HG02884 (cell line): Measurements from ENCODE around the gene CNBP.
"Not testable (repeated sequence)": the region's sequence is repeated elsewhere in the genome, so short reads cannot be mapped to it uniquely, and the experiment has no call there.

Source experiments
- ATAC-seq: cut with Tn5 transposase; IDR thresholded peaks from one replicate; pipeline ENCODE4 v1.9.1; 2021; ENCODE audit warnings: mild to moderate bottlenecking, moderate library complexity; ENCODE audit not compliant: unreplicated experiment

The CNBP gene

DNA sequence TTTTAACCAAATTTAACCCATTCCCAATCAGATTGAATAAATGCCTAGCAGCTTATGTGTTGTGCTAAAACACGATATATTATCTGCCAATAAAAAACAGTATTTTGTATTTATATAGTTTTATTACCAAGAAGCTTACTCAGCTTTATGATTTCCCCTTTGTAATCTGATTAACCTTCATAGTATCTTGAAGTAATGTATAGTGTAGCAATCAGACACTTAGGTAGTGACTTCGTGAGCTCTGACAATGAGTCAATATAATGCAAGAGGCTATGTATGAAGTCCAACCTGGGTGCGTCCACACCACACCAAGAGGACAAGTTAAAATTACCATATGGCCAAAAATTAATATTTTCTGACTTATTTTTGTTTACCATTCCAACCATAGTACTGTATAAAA, 2.1 kb upstream of the CNBP start:
- ATAC-seq = no peak

DNA sequence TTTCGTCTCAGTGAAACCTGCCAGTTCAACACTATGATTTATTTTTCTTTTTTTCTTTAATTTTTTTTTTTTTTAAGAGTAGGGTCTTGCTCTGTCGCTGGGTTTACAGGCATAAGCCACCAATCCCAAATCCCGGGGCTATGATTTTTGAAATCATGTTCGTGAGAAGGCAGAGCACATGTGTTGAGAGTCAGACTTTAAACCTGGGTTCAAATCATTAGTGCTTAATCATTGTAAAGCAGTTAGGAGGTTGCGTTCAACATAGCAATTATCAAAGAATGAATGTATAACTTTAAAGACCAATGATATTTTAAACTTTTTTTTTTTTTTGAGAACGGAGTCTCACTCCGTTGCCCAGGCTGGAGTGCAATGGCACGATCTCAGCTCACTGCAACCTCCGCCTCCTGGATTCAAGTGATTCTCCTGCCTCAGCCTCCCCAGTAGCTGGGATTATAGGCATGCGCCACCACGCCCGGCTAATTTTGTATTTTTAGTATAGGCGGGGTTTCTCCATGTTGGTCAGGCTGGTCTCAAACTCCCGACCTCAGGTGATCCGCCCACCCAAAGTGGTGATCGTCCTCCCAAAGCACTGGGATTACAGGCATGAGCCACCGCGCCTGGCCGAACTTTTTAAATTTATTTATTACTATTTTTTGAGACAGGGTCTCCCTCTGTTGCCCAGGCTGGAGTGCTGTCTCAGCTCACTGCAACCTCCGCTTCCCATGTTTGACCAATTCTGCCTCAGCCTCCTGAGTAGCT, 1.3 kb upstream of the CNBP start:
- ATAC-seq = not testable (repeated sequence)

DNA sequence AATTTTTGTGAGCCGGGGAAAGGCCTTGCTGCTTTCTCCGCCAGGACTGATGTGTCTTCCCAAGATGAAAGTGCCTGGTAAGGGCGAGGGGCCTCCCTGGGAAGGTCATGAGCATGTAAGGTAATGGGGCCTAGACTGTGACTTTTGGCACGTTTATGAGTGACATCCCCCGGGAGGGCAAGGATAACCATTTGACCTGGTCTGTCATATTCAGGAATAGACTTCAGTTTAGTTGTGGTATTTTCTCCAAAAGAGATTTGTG, 631 bp upstream of the CNBP start:
- no peak for ATAC-seq

DNA sequence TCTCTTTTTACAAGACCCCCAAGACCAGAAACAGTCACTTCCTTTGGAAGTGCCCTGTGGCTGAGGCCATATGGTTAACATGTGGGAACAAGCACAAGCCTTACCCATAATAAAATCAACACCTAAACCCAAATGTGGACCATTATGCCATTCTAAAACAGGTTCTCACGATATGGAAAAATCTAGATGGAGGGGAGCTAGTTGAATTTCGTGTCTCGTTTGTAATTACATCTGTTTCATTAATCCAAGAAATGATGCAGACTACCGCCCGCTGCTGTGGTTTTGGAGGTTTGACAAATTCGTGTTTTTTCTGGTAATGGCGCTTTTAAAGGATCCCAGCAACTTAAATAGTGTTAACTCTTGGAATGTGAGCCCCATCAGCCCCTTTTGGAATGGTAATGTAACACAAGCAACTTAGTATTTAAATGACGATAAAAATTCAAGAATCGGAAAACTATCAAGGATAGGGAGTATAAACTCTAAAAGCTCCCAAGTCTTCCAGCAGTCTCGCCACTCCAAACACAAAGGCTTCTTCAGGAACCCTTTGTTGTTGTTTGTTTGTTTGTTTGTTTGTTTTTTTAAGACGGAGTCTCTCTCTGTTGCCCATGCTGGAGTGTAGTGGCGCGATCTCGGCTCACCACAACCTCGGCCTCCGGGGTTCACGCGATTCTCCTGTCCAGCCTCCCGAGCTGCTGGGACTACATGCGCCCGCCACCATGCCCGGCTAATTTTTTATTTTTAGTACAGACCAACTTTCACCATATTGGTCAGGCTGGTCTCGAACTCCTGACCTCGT, 1.1 kb downstream of the CNBP start:
- ATAC-seq = no peak

DNA sequence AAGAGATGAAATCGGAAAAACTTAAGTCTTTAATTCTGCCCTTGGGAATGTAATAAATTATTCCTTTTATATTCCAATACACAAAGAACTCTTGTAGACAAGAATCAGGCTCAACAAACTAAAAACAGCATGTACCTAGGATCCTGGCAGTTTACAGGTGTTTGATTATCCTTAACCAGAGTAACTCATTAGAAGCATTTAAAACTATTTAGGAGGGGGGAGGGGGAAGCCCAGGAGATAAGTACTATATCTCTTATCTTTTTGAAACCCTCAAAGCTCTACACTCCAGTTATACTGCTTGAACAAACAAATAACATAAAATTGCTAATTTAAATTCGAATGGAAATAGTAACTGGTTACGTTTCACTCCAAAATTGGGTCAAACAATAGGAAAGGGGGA, 1.9 kb downstream of the CNBP start:
- ATAC-seq = no peak

DNA sequence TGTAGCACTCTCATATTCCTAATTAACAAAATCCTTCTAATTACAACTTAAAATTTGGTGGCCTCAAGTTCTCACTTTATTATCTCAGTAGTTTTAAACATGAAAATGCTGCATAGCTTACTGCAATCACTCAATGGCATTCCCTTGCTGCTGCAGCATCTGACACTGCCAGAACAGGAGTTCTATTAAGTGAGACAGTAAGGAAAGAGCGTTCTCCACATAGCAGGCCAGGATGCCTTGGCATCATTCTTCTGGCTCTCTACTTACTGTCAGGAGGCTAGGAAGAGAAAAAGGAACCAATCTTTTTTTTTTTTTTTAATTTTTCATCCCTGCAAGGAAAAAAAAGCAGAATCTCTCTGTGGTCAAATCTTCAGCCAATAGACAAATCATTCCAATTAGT, 3.2 kb downstream of the CNBP start:
- no peak for ATAC-seq

DNA sequence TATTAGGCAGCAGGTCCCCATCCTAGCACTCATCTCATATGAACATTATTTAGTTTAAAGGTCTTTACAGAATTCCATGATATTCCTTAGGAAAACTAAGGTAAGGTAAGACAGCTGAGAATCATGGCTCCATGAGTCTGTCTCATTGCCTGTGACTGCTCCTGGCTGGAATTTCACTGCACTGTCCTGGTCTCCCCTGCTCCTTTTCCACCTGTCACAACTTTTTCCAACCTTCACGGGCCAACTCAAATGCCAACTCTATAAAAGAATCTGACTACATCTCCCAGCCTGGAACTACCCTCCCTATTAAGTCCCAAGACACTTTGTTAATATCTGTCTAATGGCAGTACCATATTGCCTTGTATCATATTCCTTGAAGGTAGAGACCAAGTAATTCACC, 7.6 kb downstream of the CNBP start:
- ATAC-seq = no peak

DNA sequence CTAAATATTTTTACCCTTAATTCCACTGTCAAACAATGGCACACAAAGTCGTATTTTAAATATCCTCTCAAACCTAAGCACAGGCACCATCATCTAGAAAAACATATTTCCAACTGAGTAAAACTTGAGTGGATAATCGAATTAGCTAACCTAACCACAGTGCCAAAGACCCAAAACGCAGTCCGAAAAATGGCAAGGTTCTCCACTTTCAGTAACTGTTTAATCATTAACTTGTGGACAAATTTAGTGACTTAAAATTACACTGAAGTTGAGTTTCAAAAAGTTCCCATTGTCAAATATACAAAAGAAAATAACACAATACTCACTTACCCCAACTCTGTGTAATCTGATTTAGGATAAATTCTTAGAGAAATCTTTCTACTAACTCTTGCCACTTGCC, 10.0 kb downstream of the CNBP start:
- no peak for ATAC-seq

DNA sequence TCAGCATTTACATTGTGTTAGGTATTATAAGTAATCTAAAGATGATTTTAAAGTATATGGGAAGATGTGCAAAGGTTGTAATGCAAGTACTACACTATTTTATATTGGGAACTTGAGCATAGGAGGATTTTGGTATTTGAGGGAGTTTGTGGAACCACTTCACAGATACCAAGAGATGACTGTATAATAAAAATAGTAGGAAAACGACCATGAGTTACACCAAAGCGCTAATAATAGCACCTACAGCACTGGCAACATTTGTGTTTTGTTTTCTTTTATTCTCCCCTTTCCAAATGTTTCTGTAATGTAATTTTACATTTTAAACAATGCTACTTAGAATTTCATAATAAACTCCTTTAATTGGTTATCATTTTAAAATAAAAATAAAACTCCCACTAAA, 10.5 kb downstream of the CNBP start:
- no peak for ATAC-seq

DNA sequence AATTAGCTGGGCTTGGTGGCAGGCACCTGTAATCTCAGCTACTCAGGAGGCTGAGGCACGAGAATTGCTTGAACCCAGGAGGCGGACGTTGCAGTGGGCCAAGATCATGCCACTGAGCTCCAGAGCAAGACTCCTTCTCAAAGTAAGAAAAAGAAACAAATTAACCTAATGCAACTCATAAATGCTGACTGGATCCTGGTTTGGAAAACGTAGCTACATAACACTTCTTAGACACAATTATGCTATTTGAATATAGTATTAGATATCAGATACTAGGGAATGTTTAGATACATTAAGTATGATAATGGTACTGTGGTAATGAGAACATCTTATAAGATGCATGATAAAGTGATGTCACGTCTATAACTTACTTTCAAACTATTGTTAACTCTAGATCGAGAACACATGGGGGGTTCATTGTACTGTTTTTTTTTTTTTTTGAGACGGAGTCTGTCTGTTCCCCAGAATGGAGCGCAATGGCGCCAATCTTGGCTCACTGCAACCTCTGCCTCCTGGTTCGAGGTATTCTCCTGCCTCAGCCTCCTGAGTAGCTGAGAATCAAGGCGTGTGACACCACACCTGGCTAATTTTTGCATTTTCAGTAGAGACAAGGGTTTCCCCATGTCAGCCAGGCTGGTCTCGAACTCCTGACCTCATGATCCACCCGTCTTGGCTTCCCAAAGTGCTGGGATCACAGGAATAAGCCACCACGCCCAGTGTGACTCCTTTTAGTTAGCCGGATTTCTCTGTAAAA, 16.9 kb downstream of the CNBP start:
- ATAC-seq = no peak

DNA sequence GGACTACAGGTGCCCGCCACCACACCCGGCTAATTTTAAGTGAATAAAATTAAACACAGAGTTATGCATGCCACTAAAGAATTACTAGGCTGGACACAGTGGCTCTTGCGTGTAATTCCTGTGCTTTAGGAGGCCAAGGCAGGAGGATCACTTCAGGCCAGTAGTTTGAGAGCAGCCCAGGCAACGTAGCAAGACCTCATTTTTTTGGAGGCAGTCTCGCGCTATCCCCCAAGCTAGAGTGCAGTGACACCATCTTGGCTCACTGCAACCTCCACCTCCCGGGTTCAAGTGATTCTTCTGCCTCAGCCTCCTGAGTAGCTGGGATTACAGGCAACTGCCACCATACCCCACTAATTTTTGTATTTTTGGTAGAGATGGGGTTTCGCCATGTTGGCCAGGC, 18.1 kb downstream of the CNBP start:
- not testable (repeated sequence) for ATAC-seq

DNA sequence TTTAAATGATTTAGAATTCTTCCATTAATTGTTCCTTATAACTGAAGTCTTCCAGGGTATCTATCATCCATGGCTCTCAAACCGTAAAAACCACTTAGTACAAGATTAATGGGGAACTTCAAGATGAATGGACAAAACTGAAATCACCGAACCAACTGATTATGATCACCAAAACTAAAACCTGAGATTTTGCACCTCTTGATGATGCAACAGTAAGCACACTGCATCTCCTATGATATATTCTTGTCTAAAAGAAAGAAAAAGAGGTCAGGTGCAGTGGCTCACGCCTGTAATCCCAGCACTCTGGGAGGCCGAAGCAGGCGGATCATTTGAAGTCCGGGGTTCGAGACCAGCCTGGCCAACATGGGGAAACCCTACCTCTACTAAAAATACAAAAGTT, 19.2 kb downstream of the CNBP start:
- no peak for ATAC-seq

DNA sequence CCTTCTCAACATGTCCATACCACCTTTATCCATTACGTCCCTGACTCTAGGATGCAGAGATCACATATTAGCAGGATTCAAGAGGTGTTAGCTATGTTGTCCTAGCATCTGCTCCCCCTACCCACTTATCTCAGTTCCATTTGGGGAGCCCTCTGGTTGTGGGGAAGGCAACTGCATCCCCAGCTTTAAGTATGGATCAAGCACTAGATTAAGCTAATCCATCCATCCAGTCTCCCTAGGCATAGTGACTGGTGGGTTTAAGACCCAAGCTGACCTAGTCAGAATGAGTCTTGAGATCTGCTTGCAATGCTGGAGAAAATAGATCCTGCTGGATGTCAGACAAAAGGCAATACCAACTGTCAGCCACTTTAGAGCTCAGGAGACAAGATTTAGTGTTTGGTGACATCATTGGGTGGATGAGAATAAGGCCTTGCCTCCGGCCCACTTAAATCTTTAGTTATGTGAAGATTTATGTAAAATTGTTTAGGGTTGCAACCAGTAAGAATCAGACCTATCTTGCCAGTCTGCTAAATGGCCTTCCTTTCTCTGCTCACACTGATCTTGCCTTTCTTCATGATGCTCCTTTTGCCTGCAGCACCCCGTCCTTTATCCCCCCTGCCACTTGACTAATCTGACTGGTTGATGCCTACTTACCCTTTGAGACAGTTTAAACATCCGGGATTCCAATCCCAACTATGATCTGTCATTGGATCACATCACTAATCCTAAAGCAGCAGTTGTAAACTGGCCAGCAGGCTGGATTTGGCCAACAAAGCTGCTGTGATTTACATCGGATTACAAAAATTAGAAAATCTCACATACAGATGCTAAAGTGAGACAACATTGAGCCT, 20.7 kb downstream of the CNBP start:
- ATAC-seq = no peak

DNA sequence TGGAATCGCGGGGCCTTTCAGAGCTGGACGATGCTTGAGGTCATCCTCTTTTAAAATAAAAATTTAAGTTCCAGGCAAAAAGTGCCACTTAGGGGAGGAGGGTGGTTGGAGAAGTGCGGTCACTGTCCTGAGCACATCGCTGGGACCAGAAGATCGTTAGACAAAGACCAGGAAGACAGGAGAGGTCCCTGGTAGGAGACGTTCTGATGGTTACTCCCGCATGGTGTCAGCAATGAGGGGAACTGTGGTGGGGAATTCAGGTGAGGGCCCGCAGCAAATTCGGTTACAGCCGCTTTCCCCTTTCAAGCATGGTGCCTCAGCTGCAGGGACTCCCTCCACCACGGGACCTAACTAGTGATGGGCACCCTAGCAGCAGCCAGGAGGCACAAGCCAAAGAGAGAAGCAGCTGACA, 21.8 kb downstream of the CNBP start:
- no peak for ATAC-seq

DNA sequence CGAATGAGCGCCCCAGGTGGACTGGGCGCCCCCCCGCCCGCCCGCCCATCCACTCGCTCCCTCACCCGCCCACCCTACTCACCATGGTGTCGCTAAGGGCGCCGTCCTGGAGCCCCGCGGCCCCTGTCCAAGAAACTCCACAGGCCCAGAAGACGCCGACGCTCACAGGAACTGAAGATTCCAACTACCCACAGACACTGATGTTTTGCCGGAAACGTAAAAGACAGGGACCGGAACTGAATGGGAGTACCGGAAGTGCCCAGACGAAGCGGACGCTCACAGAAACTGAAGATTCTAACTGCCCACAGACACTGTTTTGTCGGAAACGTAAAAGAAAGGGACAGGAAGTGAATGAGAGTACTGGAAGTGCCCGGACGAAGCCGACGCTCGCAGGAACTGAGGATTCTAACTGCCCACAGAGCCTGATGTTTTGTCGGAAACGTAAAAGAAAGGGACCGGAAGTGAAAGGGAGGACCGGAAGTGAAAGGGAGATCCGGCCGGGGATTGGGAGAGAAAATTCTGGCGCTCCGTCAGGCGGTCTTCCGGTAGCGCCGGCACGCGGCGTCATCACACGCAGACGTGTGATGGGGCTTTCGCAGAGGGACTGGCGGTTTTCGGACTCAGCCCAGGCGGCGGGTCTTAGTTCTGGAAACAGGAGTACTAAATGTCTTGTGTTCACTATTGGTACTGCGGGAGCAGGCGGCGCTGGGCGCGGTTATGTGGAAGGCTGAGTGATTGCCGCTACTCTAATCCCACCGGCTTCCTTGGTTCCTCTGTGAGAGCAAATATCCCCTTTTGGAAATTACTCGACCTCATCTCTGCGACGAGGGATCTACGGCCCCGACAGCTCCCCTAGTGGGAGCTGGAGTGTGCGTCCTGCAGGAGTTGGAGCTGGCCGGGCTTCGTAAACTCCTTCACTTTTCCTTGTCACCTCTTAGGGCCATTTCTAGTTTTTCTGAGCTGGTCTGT, 22.5 kb downstream of the CNBP start, which contains the start of gene ISY1:
Gene ISY1 (minus strand): TSS at position 173 of the 969 bp plus-strand sequence. CDS start 88 bp downstream, at position 85.
- peak; percentile 76 for ATAC-seq

DNA sequence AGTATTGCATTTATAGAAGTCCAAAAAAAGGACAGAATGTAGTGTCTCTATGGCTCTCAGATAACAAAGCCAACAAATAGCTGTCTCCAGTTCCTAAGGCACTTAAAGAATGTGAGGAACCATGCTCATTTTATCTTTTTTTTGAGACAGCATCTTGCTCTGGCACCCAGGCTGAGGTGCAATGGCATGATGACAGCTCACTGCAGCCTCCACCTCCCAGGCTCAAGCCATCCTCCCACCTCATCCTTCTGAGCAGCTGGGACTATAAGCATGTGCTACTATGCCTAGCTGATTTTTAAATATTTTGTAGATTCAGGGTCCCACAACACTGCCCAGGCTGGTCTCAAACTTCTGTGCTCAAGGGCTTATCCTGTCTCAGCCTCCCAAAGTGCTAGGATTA, 38.9 kb downstream of the CNBP start:
- ATAC-seq = no peak

DNA sequence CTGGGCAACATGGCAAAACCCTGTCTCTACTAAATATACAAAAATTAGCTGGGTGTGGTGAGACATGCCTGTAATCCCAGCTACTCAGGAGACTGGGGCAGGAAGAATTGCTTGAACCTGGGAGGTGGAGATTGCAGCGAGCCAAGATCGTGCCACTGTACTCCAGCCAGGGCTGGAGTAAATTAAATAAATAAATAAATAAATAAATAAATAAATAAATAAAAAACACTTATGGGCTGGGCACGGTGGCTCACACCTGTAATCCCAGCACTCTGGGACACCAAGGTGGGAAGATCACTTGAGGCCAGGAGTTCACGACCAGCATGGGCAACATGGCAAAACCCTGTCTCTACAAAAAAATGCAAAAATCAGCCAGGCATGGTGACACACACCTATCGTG, 42.7 kb downstream of the CNBP start:
- ATAC-seq = not testable (repeated sequence)

DNA sequence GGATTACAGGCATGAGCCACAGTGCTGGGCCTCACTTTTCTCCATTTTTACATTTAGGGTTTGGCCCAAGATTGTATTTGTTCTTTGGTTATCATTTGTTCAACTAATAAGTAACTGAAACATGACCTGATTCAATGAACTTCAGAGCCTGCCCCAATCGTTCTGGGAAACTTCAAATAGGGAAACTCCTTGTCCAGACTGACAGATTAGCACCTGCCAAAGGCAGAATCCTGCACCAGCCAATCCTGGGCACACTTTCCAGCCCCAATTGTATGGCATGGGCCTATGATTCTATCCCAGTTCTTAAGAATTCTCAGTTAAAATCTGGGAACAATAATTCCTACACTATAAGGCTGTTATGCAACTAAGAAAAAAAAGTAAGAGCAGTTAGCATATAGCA, 43.8 kb downstream of the CNBP start:
- no peak for ATAC-seq

DNA sequence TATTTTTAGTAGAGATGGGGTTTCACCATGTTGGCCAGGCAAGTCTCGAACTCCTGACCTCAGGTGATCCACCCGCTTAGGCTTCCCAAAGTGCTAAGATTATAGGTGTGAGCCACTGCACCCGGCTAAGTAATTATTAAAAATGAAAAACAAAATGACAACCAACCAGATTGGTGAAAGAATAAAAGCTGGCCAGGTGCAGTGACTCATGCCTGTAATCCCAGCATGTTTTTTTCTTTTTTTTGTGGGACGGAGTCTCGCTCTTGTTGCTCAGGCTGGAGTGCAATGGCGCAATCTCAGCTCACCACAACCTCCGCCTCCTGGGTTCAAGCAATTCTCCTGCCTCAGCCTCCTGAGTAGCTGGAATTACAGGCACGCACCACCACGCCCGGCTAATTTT, 47.4 kb downstream of the CNBP start:
- not testable (repeated sequence) for ATAC-seq
